ENCODE measurements around the gene NAPG.
"Not testable (repeated sequence)": the region's sequence is repeated elsewhere in the genome, so short reads cannot be mapped to it uniquely, and the experiment has no call there.

The NAPG gene

DNA sequence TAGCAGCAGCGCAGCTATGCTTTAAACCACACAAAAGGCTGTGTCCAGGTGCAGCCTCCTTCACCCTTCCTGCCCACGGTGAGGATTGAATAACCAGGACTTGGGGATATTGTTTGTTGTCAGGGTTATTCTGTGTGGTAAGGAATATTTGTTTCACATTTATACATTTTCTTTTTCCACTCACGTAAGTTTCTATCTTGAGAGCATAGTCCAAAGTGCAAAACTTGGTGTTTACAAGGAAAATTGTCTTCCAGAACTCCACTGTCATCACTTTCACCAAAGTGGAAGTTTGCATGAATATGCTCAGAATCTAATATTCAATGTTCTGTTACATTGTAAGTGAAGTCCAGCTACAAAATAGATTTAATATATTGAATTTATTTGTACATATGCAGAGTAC is 26.4 kb downstream of the NAPG start:
- no peak for DNase-seq

DNA sequence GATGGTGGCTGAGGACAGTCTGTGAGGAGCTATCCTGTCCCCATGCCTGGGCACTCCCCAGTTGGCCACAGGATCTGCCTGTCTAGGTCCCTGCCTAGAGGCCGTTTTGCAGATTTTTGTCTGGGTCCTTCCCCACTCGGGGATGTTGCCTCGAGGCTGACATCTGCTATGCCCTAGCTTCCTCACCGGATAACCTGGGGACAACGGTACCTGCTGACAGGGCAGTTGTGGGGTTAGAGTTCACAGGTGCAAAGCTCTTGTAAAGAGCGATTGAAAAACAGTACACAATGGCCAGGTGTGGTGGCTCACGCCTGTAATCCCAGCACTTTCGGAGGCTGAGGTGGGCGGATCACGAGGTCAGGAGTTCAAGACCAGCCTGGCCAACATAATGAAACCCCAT is 30.4 kb downstream of the NAPG start:
- not testable (repeated sequence) for DNase-seq

DNA sequence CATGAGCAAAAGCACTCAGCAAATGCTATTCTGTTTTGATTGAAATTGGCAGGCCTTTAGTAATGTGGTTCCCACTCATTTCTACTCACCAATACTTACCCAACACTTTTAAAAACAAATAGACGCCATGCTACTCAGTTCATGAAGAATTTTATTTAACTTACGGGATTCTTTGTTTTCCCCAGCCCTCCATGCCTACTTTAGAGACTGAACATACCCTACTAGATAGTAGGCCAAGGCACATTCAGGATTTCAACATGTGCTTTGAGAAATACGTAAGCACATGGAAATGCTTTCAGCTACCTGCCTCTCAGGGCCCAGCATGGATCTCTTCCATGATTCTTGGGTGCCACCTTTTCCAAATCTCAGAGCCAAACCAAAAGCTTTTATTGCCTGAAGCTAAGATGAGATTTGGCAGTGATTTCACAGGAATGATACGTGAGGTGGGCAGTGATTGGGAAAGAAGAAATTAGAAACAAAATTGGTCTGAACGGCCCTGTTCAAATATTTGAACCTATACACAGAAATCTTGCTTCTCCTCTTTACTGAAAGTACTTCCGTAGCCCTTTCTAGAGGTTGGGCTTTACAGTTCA is 31.4 kb downstream of the NAPG start:
- no peak for DNase-seq

DNA sequence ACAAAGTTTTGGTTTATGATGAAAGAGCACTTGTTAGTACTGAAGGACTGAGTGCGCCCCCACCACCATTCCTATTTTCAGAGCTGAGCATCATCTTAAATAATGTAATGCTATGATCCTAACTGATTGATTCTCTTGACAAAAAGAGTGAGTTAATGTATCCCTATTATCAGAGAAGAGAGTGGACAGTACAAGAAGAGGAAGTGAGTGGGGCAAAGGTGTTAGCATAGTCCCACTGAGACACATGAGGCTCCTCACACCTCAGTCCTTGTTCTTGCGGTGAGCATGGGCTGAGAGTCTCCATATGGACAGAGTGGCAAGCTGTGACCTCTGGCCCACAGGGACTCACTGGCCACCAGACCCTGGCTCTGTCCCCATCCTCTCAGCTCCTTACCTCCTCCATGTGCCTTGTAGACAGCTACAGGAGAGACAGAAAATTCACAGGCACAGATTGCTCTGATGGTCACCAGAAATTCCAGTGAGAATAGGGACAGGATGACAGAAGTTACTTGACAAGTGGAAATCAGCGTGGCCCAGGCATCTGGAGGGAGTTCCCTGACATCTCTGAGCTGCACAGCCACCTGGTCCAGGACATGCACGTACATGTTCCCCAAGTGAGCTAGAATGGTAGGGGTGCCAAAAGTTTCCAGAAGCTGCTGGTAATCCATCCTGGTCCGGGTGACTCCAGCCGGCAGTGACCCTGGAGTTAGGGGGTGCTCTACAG is 32.6 kb downstream of the NAPG start:
- DNase-seq = no peak

DNA sequence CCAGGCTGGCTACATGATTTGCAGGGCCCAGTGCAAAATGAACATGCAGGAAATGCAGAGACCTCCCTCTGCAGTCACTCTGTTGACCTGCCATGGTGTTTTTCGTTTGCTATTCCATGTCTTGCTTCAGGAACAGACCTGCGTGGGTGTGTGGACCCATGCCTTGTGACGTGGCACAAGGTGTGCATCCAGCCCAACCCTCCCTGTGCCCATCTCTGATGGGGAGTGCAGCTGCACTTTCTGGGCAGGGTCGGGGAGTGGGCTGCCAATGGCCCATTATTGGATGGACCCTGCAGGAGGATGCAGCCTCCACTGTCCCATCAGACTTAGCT is 33.1 kb downstream of the NAPG start:
- DNase-seq = no peak

DNA sequence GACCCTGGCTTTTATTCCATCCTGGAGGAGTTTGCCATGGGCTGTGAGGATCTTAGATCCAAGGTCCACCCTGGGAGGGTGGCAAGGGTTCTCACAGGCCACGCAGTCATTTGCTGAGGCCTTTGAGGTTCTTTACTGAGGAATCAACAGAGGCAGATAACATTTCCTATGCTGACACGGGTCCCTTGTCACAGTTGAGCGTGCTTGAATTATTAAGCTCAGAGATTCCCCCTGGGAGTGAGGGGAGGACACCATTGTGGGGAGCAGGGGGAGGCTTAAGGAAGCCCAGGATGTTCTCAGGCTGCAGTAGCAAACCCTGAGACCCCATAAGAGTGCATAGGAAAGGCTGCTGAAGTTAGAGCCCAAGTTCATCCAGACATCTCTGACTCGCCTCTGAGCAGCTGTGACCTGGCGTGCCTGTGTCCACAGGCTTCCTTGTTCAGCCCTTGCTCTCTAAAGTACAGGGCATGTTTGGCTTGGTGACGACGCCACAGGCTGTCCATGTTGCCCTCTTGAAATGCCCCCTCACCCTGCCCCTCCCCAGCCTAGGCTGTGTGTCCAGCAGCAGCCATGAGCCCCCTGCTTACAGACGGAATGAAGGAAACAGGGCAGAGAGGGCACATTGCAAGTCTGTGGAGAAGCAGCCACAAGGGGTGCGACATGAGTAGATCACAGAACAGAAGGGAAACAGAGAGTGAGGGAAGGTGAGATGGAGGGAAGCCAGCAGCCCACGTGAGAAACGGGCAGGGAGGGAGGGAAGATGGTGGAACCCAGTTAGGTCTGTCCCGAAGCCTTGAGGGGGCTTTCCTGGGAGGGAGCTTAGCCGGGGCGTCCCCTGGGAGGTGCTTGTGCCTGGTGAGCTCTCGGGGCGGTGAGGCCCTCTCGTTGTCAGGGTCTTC is 34.0 kb downstream of the NAPG start:
- peak in 1 of 2 donors; percentile 6 for DNase-seq

DNA sequence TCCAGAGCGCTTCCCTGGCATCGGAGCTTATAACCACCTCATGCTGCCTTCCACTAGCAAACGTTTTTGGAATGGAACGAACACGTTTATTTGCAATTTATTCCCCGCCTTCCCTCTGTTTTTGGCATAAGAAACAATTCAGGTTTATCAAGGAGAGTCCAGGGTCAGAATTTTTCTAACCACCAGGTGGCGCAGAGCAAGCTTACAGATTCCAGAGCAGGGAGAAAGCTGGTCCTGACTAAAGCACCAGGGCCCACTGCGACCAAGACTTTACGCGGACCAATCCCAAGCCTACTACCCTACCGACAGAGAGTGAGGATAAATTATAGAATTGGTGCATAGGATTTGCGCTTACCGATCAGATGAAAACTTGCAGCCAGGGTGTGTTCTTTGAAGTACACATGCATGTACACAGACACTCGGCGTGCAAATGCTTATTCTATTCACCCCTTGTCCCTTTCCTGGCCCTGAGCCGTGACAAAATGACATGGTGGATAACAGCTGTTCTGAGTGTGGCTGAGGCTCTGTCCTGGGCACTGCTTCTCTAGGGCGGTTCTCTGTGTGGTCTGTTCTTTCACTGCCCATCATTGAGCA is 34.7 kb downstream of the NAPG start:
- DNase-seq = peak; percentile 50 to 54

DNA sequence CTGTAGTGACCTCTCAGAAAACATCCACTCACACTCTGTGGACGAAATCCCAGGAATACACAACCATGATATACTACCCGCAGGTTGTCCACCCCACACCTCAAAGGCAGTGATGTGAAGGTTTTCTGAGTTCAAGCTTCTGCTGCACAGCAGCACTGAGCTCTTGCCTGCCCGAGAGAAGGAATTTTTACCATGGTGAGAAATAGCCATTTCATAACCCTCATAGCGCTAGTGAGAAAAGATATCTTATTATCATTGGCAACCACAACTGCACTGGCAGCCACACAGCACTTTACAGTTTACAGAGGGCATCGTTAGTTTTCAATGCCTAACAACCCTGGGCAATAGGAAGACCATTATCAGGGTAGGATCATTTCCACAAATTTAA is 36.9 kb downstream of the NAPG start:
- no peak for DNase-seq

DNA sequence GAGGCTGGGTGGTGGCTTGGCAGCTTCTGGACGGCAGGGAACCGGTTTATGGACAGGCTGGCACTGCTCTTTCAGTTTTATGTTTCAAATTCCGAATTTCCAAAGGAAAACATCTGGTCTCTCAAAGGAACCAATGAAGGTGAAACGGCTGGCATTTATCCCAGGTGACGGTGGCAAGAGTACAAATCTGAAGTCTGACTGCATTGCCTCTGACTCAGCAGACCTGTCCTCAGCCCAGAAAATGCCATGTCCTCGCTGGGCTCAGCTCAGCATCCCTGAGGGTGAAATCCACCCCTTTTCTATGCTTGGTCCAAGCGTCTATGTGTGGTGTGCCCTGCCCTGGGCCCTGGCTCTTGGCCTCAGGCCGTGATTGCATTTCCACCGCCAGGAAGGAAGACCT is 38.1 kb downstream of the NAPG start:
- DNase-seq = no peak

DNA sequence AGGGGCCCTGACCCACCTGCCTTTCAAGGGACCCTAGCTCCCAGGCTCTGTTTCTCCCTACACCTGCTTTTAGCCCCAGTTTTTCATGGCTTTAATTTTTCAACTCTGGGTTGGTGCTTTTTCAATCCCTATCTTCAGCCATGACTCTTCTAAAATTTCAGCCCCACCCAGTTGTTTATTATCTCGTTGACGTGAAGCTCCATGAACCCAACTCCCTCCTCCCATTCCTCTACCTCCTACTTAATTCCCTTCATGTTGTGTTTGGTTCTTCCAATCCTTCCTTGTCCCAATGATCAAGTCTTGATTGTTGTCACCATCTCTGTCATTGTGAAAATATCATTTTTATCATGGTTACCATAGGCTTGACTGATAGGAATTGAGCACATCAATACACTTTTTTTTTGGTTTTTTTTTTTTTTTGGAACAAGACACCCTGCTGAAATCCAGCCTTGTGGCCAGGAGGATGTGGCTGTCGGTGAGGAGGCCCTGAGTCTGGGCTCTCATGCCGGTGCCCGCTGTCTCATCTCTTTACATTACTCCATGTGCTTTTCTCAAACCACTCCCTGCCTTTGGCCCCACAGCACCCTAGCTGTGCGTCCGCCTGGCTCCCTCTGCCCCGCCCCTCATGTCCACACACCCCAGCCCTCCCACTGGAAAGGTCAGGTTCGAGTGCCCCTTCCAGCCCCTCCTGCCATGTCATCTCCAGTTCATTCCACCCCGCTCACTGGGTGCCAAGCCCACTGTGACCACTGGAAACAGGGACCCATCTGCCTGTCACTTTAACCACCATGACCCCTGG is 39.3 kb downstream of the NAPG start:
- no peak for DNase-seq

DNA sequence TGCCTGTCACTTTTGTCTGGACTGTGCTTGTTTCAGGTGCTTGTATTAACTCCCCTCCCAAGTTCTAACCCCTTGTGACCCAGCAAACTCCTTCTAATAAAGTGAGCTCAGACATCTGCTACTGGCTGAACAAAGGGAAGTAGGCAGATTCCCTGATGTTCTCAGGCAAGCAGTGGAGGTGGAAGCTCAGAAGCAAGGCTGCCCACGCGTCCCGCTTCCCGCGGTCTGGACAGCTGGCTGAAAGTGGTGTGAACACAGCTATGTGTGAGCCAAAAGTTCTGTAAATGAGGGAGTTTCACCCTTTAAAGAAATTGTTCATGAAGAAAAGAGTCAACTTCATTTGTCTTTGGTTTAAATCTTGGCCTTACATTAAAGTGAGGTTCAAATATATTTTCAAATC is 40.0 kb downstream of the NAPG start:
- no peak for DNase-seq

DNA sequence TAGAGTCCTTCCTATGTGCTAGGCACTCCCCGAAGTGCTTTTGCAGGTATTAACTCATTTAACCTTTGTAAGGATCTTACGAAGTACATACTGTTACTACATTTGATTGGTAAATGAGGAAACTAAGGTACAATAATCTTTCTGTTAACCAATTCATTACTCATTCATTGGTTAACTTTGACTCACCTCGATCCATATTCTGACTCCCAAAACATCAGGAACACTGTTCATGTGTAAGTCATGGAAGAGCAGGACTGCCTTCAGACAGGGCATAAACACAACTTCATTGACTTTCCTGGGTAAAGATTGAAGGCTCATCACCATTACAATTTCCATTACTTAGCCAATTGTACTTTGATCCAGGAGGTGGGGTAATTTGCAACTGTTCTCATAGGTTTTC is 40.6 kb downstream of the NAPG start:
- DNase-seq = no peak

DNA sequence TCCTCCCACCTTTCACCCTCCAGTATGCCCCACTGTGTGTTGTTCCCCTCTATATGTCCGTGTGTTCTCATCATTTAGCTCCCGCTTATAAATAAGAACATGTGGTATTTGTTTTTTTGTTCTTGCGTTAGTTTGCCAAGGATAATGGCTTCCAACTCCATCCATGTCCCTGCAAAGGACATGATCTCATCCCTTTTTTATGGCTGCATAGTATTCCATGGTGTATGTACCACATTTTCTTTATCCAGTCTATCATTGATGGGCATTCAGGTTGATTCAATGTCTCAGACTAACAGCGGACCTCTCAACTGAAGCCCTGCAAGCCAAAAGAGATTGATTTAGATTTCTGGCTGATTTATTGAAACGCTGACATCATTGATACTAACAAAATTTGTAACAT is 44.1 kb downstream of the NAPG start:
- DNase-seq = not testable (repeated sequence)

DNA sequence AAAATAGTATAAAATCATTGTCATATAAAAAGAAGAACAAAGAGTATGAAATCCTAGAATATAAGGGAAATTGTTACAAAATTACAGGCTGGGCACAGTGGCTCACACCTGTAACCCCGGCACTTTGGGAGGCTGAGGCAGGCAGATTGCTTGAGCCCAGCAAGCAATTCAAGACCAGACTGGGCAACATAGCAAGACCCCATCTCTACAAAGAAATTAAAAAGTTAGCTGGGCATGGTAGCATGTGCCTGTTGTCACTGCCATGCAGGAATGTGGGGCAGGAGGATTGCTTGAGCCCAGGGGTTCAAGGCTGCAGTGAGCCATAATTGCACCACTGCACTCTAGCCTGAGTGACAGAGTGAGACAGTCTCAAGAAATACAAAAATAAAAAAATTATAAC is 44.8 kb downstream of the NAPG start:
- DNase-seq = no peak

DNA sequence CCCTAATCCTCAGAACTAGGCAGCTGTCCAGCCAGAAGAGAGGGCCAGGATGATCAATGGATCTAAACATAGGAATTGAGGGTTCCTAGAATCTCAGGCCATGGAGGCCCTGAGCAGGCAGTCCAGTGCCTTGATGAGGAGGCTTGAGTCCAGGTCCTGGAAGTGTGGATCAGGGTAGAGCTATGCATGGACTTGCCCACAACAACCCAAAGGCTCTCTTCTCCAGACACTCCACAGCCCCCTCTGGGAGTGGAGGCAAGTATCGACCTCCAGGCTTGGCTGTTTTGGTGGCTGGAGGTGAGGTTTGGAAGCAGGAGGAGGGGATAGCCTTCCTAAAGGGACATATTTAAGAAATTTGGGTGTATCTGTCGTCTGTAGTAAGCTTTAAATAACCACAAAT is 45.7 kb downstream of the NAPG start:
- DNase-seq = no peak

DNA sequence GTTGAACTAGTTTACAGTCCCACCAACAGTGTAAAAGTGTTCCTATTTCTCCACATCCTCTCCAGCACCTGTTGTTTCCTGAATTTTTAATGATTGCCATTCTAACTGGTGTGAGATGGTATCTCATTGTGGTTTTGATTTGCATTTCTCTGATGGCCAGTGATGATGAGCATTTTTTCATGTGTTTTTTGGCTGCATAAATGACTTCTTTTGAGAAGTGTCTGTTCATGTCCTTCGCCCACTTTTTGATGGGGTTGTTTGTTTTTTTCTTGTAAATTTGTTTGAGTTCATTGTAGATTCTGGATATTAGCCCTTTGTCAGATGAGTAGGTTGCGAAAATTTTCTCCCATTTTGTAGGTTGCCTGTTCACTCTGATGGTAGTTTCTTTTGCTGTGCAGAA is 47.4 kb downstream of the NAPG start:
- not testable (repeated sequence) for DNase-seq

DNA sequence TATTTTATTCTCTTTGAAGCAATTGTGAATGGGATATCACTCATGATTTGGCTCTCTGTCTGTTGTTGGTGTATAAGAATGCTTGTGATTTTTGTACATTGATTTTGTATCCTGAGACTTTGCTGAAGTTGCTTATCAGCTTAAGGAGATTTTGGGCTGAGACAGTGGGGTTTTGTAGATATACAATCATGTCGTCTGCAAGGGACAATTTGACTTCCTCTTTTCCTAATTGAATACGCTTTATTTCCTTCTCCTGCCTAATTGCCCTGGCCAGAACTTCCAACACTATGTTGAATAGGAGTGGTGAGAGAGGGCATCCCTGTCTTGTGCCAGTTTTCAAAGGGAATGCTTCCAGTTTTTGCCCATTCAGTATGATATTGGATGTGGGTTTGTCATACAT is 48.6 kb downstream of the NAPG start:
- DNase-seq = not testable (repeated sequence)

DNA sequence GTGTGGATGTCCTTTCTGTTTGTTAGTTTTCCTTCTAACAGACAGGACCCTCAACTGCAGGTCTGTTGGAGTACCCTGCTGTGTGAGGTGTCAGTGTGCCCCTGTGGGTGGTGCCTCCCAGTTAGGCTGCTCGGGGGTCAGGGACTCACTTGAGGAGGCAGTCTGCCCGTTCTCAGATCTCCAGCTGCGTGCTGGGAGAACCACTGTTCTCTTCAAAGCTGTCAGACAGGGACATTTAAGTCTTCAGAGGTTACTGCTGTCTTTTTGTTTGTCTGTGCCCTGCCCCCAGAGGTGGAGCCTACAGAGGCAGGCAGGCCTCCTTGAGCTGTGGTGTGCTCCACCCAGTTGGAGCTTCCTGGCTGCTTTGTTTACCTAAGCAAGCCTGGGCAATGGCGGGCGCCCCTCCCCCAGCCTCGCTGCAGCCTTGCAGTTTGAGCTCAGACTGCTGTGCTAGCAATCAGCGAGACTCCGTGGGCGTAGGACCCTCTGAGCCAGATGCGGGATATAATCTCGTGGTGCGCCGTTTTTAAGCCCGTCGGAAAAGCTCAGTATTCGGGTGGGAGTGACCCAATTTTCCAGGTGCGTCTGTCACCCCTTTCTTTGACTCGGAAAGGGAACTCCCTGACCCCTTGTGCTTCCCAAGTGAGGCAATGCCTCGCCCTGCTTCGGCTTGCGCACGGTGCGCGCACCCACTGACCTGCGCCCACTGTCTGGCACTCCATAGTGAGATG is 52.2 kb downstream of the NAPG start:
- DNase-seq = not testable (repeated sequence)

DNA sequence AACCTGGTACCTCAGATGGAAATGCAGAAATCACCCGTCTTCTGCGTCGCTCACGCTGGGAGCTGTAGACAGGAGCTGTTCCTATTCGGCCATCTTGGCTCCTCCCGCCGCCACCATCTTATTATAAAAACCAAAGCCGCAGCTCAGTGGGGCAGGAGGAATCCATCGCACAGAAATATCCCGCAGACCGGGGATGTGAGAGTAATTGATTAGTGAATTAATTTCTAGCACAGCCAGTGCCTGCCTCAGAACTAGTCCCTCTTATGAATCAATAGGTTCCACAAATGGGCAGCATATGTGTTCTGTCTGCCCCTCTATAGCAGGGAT is 52.7 kb downstream of the NAPG start:
- not testable (repeated sequence) for DNase-seq

DNA sequence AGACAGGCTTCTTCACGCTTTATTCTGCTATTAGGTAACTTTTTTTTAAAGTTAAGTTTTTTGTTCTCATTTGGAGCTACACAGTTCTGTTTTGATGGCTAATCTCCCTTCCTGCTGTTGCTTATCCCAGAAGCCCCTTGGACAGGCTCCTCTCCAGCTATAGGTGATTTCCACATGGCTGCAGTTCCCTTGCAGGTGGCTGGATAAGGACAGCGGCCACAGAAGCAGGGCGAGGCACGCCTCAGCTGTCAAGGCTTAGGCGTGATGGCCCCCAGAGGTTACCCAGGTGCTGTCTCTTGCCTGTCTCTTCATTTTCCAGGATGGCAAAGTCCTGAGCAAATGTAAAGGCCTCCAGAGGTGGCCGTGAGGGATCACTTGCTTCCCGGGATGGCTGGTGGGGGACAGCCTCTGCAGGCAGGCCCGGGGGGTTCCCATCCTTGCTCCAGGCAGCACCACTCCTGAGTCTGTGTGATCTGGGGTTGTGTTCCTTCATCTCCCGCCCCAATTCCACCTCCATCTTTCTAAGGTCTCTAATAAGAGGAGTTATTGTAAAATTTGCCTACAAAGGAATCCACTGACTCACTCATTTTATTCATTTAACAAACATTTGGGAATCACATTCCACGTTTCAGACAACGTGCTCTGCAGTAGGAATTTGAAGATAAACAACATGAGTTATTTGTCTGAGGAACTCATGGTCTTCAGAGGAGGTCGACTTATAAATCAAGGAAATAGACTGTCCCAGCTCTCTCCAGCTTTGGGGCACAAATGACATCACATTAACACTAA is 53.4 kb downstream of the NAPG start:
- DNase-seq = no peak

DNA sequence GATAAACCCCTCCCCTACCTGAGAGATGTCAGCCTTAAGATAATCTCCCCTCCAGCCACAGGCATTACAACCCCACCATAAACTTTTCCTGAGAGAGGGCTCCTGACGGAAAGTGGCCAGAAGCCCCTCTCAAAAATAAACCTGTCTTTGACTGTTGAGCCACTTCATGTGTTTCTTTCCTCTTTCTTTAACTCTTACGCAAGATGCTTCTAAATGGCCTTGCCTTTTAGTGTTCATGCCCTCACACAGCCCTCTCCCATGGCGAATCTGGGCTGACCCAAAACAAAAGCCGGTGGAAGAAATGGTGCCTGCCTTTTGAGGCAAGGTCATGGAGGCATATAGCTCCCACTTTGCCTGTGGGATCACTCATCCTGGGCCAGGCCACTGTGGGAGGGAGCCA is 54.4 kb downstream of the NAPG start:
- peak in 1 of 2 donors; percentile 2 for DNase-seq
